Muscle of arm (tissue), 12 donors: ENCODE results near the gene SERP2. TPM values are rescaled to one million over a fixed set of nuclear protein-coding genes. Genes with fewer than 3 reads are reported as not detected.

Experiments used
- DNase-seq: peaks from one replicate; pipeline ENCODE4 v3.0.0-alpha.2; 2013
- polyA plus RNA-seq, 12 donors: library from polyadenylated mRNA; unstranded; fragments of 120-200 nt; gene quantifications; one replicate each; pipeline ENCODE4 v1.2.1, GENCODE V29; 2013; ENCODE audit not compliant: insufficient read length in 12 of 12

Gene SERP2
- polyA plus RNA-seq, 12 donors: 4.0 to 6.7 (median 5.8) TPM; not detected in 2

GRCh38 chr13:44354884-44355283 lies 18.7 kb upstream of the SERP2 start:
- DNase-seq: no peak

- no peak for DNase-seq
Observed at GRCh38 chr13:44355621-44356020, 18.0 kb upstream of the SERP2 start.

GRCh38 chr13:44359983-44360375 lies 13.6 kb upstream of the SERP2 start:
- no peak for DNase-seq

GRCh38 chr13:44362394-44363040 lies 11.1 kb upstream of the SERP2 start:
- DNase-seq: no peak

- no peak for DNase-seq
Observed at GRCh38 chr13:44363631-44364344, 9.8 kb upstream of the SERP2 start.

GRCh38 chr13:44364345-44365000 lies 9.2 kb upstream of the SERP2 start:
- DNase-seq: no peak

- DNase-seq: no peak
Observed at GRCh38 chr13:44365008-44365407, 8.6 kb upstream of the SERP2 start.

- DNase-seq: no peak
Observed at GRCh38 chr13:44365899-44366298, 7.7 kb upstream of the SERP2 start.

GRCh38 chr13:44368062-44368591 lies 5.5 kb upstream of the SERP2 start:
- no peak for DNase-seq

- no peak for DNase-seq
Observed at GRCh38 chr13:44368599-44369368, 4.8 kb upstream of the SERP2 start.

- DNase-seq: no peak
Observed at GRCh38 chr13:44371421-44371820, 2.2 kb upstream of the SERP2 start.

- no peak for DNase-seq
Observed at GRCh38 chr13:44373247-44373600, 400 bp upstream of the SERP2 start.

- no peak for DNase-seq
Observed at GRCh38 chr13:44374348-44374712, 706 bp downstream of the SERP2 start.

GRCh38 chr13:44378277-44378676 lies 4.7 kb downstream of the SERP2 start:
- DNase-seq: no peak

- DNase-seq: no peak
Observed at GRCh38 chr13:44379885-44380284, 6.3 kb downstream of the SERP2 start.

- no peak for DNase-seq
Observed at GRCh38 chr13:44380404-44381165, 7.0 kb downstream of the SERP2 start.

- no peak for DNase-seq
Observed at GRCh38 chr13:44382635-44383145, 9.1 kb downstream of the SERP2 start.

- no peak for DNase-seq
Observed at GRCh38 chr13:44383945-44384344, 10.3 kb downstream of the SERP2 start.

- DNase-seq: no peak
Observed at GRCh38 chr13:44384778-44385177, 11.2 kb downstream of the SERP2 start.

- DNase-seq: no peak
Observed at GRCh38 chr13:44385401-44385800, 11.8 kb downstream of the SERP2 start.

GRCh38 chr13:44385847-44386246 lies 12.2 kb downstream of the SERP2 start:
- no peak for DNase-seq
